GM18858 (cell line): ENCODE data around the gene IGSF11.
"Not testable (repeated sequence)": the region's sequence is repeated elsewhere in the genome, so short reads cannot be mapped to it uniquely, and the experiment has no call there.

Experiments
- ATAC-seq: cut with Tn5 transposase; IDR thresholded peaks from one replicate; pipeline ENCODE4 v1.9.1; 2021; ENCODE audit not compliant: unreplicated experiment

IGSF11 gene

DNA sequence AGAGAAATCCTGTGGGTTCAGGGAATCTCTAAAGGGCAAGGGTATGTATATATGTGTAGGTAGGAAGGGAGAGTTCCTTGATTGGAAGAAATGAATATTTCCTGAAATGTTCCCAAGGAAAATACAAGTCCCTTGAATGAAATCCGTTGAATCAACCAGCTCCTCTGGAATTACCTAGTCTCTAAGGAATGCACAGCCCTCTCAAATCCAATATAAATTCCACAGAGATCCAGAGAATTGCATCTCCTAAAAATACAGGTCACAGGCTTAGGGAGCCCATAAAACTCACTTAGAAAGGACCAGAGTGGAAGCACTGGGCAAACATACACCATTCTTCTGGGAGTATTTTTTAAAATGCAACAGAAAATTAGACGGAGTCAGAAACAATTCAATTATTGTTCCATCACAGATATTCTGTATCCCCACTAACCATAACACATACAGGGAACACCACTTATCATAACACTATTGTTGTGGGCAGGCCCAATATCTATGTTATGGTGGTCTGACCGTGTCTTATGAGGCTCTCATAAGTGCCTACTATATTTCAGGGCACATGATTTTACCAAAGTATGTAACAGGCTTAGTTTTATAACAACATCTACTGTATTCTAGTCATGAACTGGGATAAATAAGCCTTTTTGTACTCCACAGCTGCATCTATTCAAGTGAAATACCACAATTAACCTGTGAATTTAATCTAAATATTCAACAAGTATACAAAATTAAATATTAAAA, 43.7 kb downstream of the IGSF11 start:
- no peak for ATAC-seq

DNA sequence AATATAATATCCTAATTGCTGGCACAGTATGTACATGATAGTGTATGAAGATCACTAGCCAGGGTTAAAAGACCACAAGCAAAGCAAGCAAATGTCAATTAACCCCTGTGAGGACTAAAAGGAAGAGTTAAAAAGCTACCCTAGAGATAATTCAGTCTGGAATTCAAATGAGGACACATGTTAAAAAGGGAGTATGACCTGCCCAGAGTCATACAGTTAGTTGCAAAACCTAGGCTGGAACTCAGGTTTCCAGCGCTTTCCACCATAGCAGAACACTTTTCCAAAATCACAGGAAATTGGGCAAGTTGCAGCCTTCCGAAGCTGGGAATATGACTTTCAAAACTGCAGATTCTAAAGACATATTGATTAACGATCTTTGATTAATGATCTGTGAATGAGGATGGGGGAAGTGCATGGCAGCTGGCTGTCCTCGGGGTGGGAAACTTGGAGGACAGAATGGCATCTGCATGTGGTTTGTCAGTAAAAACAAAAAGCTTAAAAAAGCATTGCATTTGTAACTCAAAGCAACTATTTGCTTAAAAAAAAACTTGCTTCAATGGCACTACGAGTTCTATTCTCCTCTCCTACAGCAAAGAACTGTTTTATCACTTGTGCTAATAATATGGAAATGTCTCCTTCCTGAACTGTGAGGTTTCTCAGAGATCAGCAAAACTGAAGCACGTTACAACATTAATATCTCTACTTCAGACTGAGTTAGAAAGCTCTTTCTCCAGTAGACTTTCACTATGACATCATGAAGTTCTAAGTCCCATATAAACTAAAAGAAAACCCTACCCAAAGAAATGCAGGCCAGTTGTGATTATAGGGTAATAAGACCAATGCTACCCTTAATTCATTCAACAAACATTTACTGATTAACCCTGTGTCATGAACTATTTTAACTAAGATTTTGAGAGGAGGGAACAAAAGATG, 46.2 kb downstream of the IGSF11 start:
- no peak for ATAC-seq

DNA sequence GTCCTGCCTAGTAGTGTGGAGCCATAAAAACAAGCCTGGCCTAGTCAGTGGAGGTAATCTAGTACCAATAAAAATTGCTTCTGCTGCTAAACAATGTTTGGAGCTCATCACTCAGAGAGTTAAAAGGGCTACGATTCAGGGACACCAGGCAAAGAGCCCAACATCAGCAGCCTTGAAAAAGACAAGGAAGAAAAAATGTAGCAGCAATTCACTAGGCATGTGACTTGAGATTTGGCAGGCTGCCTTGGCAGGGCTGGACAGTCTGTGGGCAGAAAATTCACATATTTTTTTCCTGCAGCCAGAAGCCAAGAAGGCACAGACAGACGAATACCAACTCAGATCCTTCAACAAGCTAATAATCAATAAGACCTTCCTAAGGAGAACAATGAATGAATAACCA, 47.2 kb downstream of the IGSF11 start:
- ATAC-seq, result no peak

DNA sequence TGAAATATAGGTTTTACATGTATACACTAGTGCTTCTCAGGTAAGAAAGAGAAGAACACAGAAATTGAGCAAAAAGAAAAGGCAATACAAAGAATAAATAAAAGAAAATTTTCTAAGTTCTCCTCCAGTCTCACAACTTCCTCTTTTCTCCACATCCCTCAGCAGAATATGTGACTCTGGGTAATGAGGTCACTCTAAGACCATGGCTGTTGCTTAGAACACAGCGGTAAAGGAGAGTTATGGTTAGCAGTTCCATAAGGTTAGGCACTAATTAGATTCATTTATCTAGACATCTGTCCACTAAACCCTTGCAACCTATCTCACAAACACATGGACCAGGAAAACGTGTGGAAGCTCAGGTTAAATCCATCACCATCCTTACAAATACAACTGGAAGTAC, 47.9 kb downstream of the IGSF11 start:
- no peak for ATAC-seq

DNA sequence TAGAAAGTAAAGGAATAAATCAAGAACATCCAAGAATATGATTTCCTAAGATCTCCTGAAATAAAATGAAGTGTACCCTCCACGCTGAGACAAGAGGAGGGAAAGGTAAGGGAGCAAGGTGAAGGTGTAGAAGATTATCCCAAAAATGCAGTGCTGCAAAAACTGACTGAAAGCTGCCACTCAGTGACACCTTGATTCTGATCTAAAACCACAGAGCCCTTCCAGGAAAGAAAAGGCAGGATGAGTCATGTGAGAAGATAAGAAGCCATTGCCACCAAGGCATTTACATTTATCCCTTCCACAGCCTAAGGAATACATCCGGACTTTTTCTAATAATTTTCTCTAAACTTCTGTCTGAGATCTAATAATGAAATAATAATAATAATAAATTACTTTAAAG, 49.9 kb downstream of the IGSF11 start:
- no peak for ATAC-seq

DNA sequence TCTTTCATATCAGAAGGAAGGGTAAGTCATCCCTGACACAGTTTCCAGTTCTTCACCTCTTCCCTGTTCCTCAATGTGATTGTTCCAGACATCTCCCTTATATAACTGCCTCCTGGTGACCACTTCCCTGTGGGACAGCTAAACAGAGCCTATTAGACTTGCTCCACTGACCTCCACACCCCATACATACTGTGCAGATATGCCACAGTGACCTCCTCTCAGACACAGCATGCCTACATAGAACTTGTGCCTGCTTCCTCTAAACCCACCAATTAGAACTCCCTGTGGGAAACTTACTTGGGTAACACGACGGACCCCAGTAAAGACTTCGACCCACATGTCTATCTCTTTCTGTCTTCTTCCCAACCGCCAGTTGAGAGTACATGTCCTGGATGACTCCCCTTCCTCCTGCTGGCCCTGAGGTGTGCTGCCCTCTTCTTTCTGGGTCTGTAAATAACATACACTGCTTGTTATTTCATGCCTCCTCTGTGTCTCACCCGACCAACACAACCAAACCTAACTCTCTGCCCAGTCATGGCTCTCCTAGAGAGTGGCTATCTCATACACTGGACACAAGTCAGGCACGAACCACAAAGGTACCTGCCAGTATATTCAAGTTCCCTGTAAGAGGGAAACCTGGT, 53.0 kb downstream of the IGSF11 start:
- no peak for ATAC-seq

DNA sequence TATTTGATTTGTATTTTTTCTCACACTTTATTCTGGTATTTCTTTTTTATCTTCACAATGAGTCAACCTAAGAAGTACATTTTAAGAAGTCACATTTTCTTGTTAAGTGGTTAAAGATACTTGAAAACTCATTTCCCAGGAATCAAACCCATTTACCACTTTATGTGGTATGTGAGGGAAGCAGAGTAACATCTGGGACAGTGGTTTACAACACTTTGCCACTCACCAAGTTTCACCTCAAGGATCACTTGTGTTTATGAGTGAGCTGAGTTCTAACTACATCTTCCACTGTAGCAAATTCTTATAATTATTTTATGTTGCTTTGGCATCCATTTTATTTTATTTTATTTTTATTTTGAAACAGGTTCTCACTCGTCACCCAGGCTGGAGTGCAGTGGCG, 53.8 kb downstream of the IGSF11 start:
- no peak for ATAC-seq

DNA sequence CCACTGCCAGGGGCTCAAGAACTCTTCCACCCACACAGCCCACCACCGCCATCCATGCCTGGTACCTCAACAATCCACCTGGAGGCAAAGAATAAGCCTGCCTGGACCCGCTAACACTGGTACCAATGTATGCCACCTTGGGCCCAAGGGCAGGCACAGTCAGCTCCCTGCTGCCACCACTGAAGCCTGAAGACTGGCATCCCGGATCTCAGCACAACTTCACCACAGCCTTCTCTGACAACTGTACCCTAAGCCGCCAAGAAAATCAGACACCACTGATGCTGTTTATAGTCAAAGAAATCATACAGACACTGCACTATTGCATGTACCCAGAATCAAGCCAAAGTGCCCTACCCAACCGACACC, 56.3 kb downstream of the IGSF11 start:
- ATAC-seq, result no peak

DNA sequence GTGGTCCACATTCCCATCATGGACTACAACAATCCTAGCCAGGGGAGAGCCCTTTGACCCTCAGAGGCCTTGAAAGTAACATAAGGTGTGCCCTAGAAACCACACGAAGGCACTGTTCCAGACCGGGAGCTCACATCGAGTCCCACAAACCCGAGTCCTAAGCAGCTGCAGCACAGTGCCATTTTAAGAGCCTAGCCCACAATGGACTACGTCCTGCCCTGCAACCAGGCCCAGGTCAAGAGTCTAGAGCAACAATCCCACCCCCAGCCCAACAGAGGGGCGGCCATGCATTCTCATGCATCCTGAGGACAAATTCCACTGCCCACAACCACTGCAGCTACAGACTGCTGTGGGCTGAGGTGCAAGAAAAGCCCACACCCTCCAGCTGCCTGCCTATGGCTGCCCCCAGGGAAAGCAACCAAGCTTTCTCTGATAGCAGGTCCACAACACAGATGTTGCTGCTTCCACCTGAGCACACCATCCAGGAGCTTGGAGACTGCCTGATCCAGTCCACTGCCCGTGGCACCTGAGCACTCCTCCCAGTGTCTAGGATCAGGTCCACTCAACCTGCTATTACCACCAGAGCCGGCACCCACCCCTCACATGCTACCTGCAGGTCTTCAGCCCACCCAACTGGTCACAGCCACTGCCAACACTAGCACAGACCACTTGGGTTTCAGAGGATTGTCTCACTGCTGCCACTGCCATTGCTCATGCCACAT, 56.8 kb downstream of the IGSF11 start:
- ATAC-seq, result no peak

DNA sequence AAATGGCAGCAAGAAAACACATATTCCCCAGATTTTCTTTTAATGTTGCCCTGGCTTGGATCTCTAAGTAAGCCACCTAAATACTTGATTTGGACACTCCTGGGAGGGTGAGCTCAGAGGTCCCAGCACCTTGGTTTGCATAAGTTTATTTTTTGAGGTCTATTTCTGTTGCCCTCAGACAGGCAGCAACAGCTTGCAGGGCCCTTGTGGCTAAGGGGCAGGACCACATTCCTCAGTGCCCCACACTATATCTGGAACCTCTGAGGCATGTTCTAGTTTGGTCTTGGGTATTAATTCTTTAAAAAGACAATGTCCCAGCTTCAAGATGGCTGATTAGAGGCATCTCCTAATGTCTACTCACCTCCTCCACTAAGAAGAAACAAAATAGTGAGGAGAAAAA, 57.5 kb downstream of the IGSF11 start:
- ATAC-seq, result no peak

DNA sequence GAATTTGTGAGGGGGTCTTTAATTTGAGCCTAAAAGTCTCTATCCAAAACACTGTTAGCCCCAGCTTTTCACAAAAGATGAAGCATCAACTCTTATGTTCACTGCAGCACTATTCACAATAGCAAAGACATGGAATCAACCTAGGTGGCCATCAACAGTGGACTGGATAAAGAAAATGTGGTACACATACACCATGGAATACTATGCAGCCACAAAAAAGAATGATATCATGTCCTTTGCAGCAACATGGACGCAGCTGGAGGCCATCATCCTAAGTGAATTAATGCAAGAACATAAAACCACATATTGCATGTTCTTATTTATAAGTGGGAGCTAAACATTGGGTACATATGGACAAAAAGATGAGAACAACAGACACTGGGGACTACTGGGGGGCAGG, 59.2 kb downstream of the IGSF11 start:
- not testable (repeated sequence) for ATAC-seq

DNA sequence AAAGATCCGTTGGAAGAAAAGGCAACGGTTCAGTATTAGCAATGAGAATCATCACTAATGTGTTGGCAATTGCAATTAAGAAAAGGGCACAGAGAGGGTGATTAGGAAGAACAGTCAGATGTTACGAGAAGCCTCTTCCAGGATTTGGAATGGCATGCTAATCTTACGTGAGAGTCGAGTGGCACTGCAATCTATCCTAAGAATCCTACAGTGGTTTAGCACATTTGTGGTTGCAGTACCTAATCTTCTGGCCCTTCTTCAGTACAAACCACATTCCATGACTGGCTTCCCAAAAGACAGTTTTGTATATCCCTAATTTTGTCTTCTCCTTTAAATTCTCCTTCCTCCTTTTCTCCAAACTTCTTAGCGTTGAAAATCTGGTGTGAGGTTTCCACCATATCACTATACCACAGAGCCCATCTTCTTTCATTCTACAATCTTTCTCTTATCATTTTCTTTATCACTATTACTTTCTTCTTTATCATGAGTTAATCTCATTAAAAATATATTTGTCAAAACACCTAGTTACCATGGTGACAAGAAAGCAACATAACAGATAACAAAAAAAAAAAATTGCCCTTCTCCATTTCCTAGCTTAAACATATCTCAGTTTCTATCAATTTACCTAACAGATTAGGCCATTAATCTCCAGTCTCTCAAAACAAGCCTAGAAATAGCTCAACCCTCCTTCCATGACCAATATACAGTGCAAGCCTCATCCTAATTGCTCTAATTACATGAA, 60.1 kb downstream of the IGSF11 start:
- no peak for ATAC-seq

DNA sequence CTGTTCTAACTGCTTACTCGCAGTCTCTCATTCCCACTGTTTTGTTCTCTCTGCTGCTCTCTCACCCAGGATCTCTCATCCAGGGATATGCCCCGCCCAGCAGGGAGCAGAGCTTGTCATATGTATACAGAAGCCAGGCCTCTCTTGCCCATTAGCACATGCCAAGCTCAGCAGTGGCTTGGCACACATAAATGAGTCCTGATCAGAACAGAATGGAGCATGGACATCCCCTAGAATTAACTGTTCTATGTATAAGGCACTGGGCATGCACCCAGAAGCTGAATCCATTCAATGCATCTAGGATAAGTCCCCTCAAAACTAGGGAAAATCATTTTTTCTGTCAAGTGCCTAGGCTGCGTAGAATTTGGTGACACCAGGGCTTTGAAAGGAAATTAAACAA, 61.6 kb downstream of the IGSF11 start:
- ATAC-seq, result no peak

DNA sequence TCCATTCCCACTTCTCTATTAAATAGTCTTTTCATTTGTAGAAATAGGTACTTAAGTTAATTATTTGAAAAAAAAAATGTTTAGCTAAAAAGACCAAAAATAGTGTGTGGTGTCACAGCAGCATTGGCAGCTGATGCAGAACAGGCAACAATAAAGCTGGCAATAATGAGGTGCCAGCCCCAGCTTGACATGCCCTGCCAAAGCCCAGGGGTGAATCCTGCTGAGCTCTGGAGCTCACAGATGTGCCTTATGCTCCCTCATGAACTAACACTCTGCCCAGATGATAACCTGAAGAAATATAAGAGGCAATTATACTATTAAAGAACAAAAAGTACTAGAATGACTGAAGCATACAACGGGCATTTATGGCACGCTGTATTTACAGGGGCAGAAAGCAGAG, 63.8 kb downstream of the IGSF11 start:
- ATAC-seq, result no peak

DNA sequence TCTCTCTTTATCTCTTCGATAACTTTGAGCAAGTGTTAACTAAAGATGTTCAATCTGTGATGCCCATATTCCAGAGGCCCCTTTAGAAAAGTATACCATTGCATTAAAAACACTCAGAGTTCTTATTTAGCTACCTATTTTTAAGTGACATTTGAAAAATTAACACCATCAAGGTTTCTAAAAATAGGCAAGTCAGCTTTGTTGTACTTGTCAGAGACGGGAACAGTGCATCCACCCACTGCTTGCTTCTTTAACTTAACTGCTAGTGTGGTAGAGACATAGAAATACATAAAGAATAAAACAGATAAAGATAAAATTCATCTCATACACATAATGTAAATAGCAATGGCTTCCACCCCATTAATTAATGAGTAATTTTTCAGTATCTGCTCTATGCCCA, 66.0 kb downstream of the IGSF11 start:
- ATAC-seq, result no peak

DNA sequence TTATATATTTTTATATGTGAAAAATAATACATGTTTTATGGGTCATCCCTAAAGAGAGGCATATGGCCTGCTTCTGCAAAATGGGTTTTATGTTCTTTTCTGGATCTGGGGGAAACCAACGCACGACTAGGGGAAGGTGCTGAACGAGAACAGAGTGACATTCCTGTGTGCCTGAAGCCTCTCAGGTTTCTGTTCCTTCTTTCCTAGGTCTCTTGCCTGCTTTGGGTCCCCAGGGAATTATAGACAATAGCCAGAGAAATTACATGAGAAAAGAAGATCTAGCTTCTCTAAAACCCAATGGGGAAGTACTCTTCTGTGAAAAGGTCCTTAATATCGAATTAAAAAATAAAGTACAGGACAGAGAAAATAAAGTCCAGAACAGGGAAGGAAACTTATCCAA, 66.5 kb downstream of the IGSF11 start:
- ATAC-seq, result no peak

DNA sequence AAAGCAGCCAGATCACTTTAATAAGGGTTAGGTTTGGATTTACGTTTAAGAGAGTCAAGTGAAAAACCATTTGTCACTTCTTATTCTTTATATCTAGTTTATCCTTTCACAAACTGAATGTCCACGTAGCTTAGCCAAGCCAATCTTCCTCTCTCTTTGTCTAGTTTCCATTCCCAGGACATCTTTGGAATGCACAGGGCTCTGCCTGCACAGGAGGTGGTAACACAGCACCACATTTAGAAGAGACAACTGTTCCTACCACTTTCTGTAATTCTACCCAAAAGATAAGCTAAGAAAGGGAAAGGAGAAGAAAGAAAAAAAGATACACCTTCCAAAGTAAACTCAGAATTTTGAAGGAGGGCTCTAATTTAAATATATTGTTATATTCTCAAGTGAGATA, 67.9 kb downstream of the IGSF11 start:
- ATAC-seq, result no peak

DNA sequence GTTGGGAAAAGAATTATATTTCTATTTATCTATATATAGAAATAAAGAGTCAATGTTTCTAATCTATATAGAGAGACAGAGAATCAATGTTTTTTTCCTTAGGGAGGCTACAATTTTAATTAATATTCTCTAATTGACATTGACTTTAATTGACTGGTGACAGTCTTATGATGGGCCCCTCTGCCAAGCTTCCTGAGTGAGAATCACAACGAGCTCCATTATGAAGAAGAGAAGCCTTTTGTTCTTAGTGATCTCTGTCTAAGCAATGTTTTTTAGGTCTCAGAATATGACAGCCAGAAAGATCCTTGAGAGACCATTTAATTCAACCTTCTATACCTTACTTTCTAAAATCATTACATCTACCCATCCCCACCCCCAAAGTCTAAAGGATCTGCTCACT, 70.9 kb downstream of the IGSF11 start:
- ATAC-seq, result no peak

DNA sequence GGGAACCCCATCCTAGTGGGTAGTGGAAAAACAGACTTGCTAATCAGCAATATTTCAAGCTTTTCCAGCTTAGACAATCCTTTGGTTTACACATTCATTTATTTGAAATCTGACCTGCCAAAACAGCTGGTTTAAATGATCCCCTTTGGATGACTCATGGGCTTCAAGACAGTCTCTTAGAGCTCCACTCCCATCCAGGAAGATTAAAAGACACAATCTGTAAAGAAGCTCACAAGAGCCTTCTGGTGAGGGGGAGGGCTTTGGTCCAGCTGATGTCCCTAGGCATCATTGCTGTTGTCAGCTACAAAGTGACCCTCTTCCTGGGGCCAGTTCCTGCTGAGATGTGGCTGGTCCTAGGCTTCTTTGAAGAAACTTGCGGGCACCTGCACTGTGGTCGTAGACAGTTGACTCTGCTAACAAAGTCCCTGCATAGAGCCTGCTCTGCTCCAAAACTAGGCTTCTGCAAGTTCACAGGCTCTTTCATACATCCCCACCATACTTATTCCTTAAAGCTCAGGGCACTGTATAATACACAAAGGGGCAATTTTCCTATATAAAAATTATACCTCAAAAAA, 73.7 kb downstream of the IGSF11 start:
- no peak for ATAC-seq

DNA sequence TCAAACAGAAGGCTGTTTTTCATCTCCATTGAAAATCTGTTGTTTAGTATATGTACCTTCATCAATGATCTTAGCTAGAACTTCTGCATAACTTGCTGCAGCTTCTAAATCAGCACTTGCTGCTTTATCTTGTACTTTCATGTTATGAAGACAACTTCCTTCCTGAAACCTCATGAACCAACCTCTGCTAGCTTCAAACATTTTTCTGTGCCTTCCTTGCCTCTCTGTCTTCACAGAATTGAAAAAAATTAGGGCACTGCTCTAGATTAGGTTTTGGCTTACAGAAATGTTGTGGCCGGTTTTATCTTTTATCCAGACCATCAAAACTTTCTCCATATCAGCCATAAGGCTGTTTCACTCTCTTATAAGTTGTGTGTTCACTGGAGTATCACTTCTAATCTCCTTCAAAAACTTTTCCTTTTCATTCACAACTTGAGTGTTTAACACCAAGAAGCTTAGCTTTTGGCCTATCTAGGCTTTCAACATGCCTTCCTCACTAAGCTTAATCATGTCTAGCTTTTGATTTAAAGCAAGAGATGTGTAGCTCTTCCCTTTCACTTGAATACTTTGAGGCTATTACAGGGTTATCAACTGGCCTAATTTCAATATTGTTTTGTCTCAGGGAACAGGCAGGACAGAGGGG, 78.6 kb downstream of the IGSF11 start:
- ATAC-seq, result no peak
